ENCODE data around the gene ADGRB2. TPM values are rescaled to one million over a fixed set of nuclear protein-coding genes. Genes with fewer than 3 reads are reported as not detected.

The ADGRB2 gene
- total RNA-seq, 6 donors from 2014 or later = 0.34 to 1.9 (median 1.1) TPM

GRCh38 chr1:31700468-31701090, 63.6 kb downstream of the ADGRB2 start:
- 70 to 81% methylated on average over 7 of the region's 7 CpGs for WGBS, 2 donors
- no peak for ATAC-seq (ENCODE audit: low FRiP score in 2 of 2)

GRCh38 chr1:31699341-31699891, 64.7 kb downstream of the ADGRB2 start:
- WGBS, 2 donors = 59 to 91% methylated on average over 6 to 10 of the region's 10 CpGs
- no peak for DNase-seq
- Histone ChIP-seq H3K27ac (no peak overlapping the region), H3K36me3 (no peaks in the 10 kb centered on the region), H3K4me1 (peaks cover 11 to 20% (median 14%) of the 10 kb centered on the region in 4 donors), H3K27me3 (peaks cover 0 to 9% (median 4%) of the 10 kb centered on the region in 4 donors), H3K4me3 (no peak overlapping the region), H3K9me3 (no peaks in the 10 kb centered on the region)
- no peak for ATAC-seq (ENCODE audit: low FRiP score in 2 of 2)
- TF ChIP-seq POLR2AphosphoS5 (IDR thresholded peaks at IDR 0.05) (no peak), POLR2A (IDR thresholded peaks at IDR 0.05) (no peak)

More at GRCh38 chr1:31700468-31701090, 63.6 kb downstream of the ADGRB2 start:
- H3K27me3 ChIP-seq = peaks cover 0 to 13% (median 5%) of the 10 kb centered on the region in 4 donors
- H3K27ac ChIP-seq = peak overlapping the region in 3 of 4 donors; percentile 1 to 48 (median 21)
- TF ChIP-seq POLR2AphosphoS5 (IDR thresholded peaks at IDR 0.05) (no peak), CTCF (IDR thresholded peaks at IDR 0.05) (no peak), POLR2A (IDR thresholded peaks at IDR 0.05) (no peak), EP300 (IDR thresholded peaks at IDR 0.05) (no peak)
- DNase-seq = no peak
- no peak overlapping the region for H3K4me3 ChIP-seq
- H3K36me3 ChIP-seq = no peaks in the 10 kb centered on the region
- H3K4me1 ChIP-seq = peaks cover 22 to 32% (median 24%) of the 10 kb centered on the region in 4 donors
- no peaks in the 10 kb centered on the region for H3K9me3 ChIP-seq

GRCh38 chr1:31697369-31697984, 66.7 kb downstream of the ADGRB2 start:
- Histone ChIP-seq H3K9me3 (no peaks in the 10 kb centered on the region), H3K27ac (no peak overlapping the region), H3K36me3 (no peaks in the 10 kb centered on the region), H3K4me1 (peaks cover 6 to 11% (median 7%) of the 10 kb centered on the region in 4 donors), H3K27me3 (no peaks in the 10 kb centered on the region), H3K4me3 (no peak overlapping the region)
- TF ChIP-seq POLR2A (IDR thresholded peaks at IDR 0.05) = no peak
- no peak for TF ChIP-seq EP300 (IDR thresholded peaks at IDR 0.05)
- TF ChIP-seq CTCF (IDR thresholded peaks at IDR 0.05) = no peak
- TF ChIP-seq POLR2AphosphoS5 (IDR thresholded peaks at IDR 0.05) = no peak
- 76 to 84% methylated on average over 12 of the region's 12 CpGs for WGBS, 2 donors
- no peak for DNase-seq
- ATAC-seq (ENCODE audit: low FRiP score in 2 of 2) = no peak

- WGBS, 2 donors = no CpG with 5 or more reads among the region's 4 CpGs
- DNase-seq (no peak), ATAC-seq (ENCODE audit: low FRiP score in 2 of 2) (no peak)
- H3K9me3 ChIP-seq = no peaks in the 10 kb centered on the region
- H3K4me1 ChIP-seq = peaks cover 6 to 11% (median 7%) of the 10 kb centered on the region in 4 donors
- H3K27ac ChIP-seq = no peak overlapping the region
- H3K36me3 ChIP-seq = no peaks in the 10 kb centered on the region
- TF ChIP-seq POLR2A (IDR thresholded peaks at IDR 0.05) (no peak), CTCF (IDR thresholded peaks at IDR 0.05) (no peak), POLR2AphosphoS5 (IDR thresholded peaks at IDR 0.05) (no peak), EP300 (IDR thresholded peaks at IDR 0.05) (no peak)
- H3K4me3 ChIP-seq = no peak overlapping the region
- no peaks in the 10 kb centered on the region for H3K27me3 ChIP-seq
These were observed 67.9 kb downstream of the ADGRB2 start for GRCh38 chr1:31696242-31696641.

- WGBS, 2 donors = 86% methylated on average over 5 of the region's 5 CpGs; no CpG with 5 or more reads in 1 of the 2 donors
- no peak for ATAC-seq (ENCODE audit: low FRiP score in 2 of 2)
- Histone ChIP-seq H3K4me1 (peaks cover 0 to 6% (median 2%) of the 10 kb centered on the region in 4 donors), H3K9me3 (no peaks in the 10 kb centered on the region), H3K36me3 (no peaks in the 10 kb centered on the region), H3K27ac (no peak overlapping the region), H3K4me3 (no peak overlapping the region), H3K27me3 (no peaks in the 10 kb centered on the region)
- TF ChIP-seq CTCF (IDR thresholded peaks at IDR 0.05) (no peak), POLR2A (IDR thresholded peaks at IDR 0.05) (no peak), EP300 (IDR thresholded peaks at IDR 0.05) (no peak), POLR2AphosphoS5 (IDR thresholded peaks at IDR 0.05) (no peak)
- DNase-seq = no peak
These were observed 68.8 kb downstream of the ADGRB2 start for GRCh38 chr1:31695327-31695726.

Data from upper lobe of left lung (tissue), 6 donors.